K562 (cell line): Measurements from ENCODE around the gene PLAAT5. TPM values are rescaled to one million over a fixed set of nuclear protein-coding genes. Genes with fewer than 3 reads are reported as not detected.

ENCODE experiments used
- DMBX1 ChIP-seq: fragments of 250-450 bp; sonication (Bioruptor Pico); IDR thresholded peaks from 2 replicates; pipeline ENCODE4 v1.8.0; 2022; ENCODE audit warnings: inconsistent platforms, mild to moderate bottlenecking, moderate library complexity, borderline replicate concordance
- ELF1 ChIP-seq: fragments of 200-800 bp; sonication (Bioruptor generic); IDR thresholded peaks from 2 replicates; pipeline ENCODE4 v1.6.1; 2016; ENCODE audit warnings: missing genetic modification characterization, missing compliant biosample characterization
- HDGF ChIP-seq: fragments of 450-650 bp; IDR thresholded peaks from 2 replicates; pipeline ENCODE4 v1.6.1; 2016
- MECOM ChIP-seq: fragments of 250-450 bp; sonication (Bioruptor Pico); IDR thresholded peaks from 2 replicates; pipeline ENCODE4 v1.8.0; 2022; ENCODE audit warnings: inconsistent platforms
- NFYB ChIP-seq: IDR thresholded peaks from 2 replicates; pipeline ENCODE4 v1.6.1; 2011; ENCODE audit warnings: mild to moderate bottlenecking, moderate library complexity; ENCODE audit not compliant: insufficient read length; ENCODE audit errors: extremely low read depth
- POLR2B ChIP-seq: fragments of 450-650 bp; IDR thresholded peaks from 2 replicates; pipeline ENCODE4 v1.6.1; 2018; ENCODE audit warnings: low read depth; ENCODE audit not compliant: partially characterized antibody
- RERE ChIP-seq: sonication (generic); formaldehyde crosslinking; IDR thresholded peaks from 2 replicates; pipeline ENCODE4 v1.8.0; 2023; ENCODE audit warnings: missing genetic modification reagents, mild to moderate bottlenecking, borderline replicate concordance
- RFX5 ChIP-seq: IDR thresholded peaks from 2 replicates; pipeline ENCODE4 v1.6.1; 2011; ENCODE audit warnings: low read depth, mild to moderate bottlenecking, improper control_type of control experiment, low read length
- ZFPM2 ChIP-seq: fragments of 250-450 bp; sonication (Bioruptor Pico); IDR thresholded peaks from 2 replicates; pipeline ENCODE4 v1.5.1; 2022; ENCODE audit warnings: mild to moderate bottlenecking
- ZNF274 ChIP-seq: IDR thresholded peaks from 2 replicates; pipeline ENCODE4 v1.6.1; 2011; ENCODE audit warnings: low read depth, mild to moderate bottlenecking, low read length, moderate library complexity, borderline replicate concordance
- ZNF354B ChIP-seq: fragments of 250-450 bp; sonication (Bioruptor Pico); IDR thresholded peaks from 2 replicates; pipeline ENCODE4 v1.4.0; 2020
- ZNF75A ChIP-seq: fragments of 450-650 bp; formaldehyde crosslinking; IDR thresholded peaks from 2 replicates; pipeline ENCODE4 v1.4.0; 2020; ENCODE audit warnings: mild to moderate bottlenecking
- ZNF764 ChIP-seq: fragments of 250-450 bp; sonication (Bioruptor Pico); IDR thresholded peaks from 2 replicates; pipeline ENCODE4 v1.4.0; 2020; ENCODE audit warnings: low read depth, mild to moderate bottlenecking, moderate library complexity
- ZNF79 ChIP-seq: fragments of 250-450 bp; sonication (Bioruptor Pico); IDR thresholded peaks from 2 replicates; pipeline ENCODE4 v1.4.0; 2020; ENCODE audit warnings: low read depth, mild to moderate bottlenecking, moderate library complexity
- polyA plus RNA-seq, 8 experiments: library from polyadenylated mRNA; depleted of rRNA in 4 of 8; stranded (reverse) in 5 of 8; unstranded in 3 of 8; fragments of >200 nt; fragmentation: Nextera tagmentation in 2 of 8; fragmentation: Illumina TruSeq in 1 of 8; extraction: Ambion mirVana in 2 of 8; extraction: Trizol in 1 of 8; gene quantifications; 2 replicates each; pipeline versions ENCODE4 v1.2.1 to v1.2.3, GENCODE V29; 2011 to 2014; ENCODE audit warnings: inconsistent platforms in 1 of 8, missing spikeins in 1 of 8
- total RNA-seq, 7 experiments: library from RNA; depleted of rRNA in 6 of 7; stranded (reverse); fragments of >200 nt in 6 of 7; fragmentation: Illumina TruSeq in 2 of 7; extraction: Trizol in 2 of 7; gene quantifications; 2 replicates each; pipeline versions ENCODE4 v1.2.1 to v1.2.3, GENCODE V29; 2011 to 2021; ENCODE audit warnings: low replicate concordance in 1 of 7
- TF ChIP-seq, protein P1 (sequence below): fragments of 450-650 bp; IDR thresholded peaks from 2 replicates; pipeline ENCODE4 v1.6.1; 2016; ENCODE audit warnings: low read depth

PLAAT5 gene
- total and polyA plus RNA-seq, 9 of the 15 experiments (the other 6 are each of a cell fraction or from before 2014, with no cell fraction given) = not detected

- TF ChIP-seq ELF1 (tag) = no peak
- TF ChIP-seq NFYB = no peak
- TF ChIP-seq ZNF75A (CRISPR knock-in tag) = peak; percentile 87
- TF ChIP-seq ZNF274 = no peak
- peak; percentile 97 for TF ChIP-seq MECOM
- no peak for TF ChIP-seq POLR2B
- TF ChIP-seq ZFPM2 (CRISPR knock-in tag) = no peak; the same call in 1 of the 2 replicates
- peak; percentile 97 for TF ChIP-seq ZNF79 (CRISPR knock-in tag)
- TF ChIP-seq, protein P1, sequence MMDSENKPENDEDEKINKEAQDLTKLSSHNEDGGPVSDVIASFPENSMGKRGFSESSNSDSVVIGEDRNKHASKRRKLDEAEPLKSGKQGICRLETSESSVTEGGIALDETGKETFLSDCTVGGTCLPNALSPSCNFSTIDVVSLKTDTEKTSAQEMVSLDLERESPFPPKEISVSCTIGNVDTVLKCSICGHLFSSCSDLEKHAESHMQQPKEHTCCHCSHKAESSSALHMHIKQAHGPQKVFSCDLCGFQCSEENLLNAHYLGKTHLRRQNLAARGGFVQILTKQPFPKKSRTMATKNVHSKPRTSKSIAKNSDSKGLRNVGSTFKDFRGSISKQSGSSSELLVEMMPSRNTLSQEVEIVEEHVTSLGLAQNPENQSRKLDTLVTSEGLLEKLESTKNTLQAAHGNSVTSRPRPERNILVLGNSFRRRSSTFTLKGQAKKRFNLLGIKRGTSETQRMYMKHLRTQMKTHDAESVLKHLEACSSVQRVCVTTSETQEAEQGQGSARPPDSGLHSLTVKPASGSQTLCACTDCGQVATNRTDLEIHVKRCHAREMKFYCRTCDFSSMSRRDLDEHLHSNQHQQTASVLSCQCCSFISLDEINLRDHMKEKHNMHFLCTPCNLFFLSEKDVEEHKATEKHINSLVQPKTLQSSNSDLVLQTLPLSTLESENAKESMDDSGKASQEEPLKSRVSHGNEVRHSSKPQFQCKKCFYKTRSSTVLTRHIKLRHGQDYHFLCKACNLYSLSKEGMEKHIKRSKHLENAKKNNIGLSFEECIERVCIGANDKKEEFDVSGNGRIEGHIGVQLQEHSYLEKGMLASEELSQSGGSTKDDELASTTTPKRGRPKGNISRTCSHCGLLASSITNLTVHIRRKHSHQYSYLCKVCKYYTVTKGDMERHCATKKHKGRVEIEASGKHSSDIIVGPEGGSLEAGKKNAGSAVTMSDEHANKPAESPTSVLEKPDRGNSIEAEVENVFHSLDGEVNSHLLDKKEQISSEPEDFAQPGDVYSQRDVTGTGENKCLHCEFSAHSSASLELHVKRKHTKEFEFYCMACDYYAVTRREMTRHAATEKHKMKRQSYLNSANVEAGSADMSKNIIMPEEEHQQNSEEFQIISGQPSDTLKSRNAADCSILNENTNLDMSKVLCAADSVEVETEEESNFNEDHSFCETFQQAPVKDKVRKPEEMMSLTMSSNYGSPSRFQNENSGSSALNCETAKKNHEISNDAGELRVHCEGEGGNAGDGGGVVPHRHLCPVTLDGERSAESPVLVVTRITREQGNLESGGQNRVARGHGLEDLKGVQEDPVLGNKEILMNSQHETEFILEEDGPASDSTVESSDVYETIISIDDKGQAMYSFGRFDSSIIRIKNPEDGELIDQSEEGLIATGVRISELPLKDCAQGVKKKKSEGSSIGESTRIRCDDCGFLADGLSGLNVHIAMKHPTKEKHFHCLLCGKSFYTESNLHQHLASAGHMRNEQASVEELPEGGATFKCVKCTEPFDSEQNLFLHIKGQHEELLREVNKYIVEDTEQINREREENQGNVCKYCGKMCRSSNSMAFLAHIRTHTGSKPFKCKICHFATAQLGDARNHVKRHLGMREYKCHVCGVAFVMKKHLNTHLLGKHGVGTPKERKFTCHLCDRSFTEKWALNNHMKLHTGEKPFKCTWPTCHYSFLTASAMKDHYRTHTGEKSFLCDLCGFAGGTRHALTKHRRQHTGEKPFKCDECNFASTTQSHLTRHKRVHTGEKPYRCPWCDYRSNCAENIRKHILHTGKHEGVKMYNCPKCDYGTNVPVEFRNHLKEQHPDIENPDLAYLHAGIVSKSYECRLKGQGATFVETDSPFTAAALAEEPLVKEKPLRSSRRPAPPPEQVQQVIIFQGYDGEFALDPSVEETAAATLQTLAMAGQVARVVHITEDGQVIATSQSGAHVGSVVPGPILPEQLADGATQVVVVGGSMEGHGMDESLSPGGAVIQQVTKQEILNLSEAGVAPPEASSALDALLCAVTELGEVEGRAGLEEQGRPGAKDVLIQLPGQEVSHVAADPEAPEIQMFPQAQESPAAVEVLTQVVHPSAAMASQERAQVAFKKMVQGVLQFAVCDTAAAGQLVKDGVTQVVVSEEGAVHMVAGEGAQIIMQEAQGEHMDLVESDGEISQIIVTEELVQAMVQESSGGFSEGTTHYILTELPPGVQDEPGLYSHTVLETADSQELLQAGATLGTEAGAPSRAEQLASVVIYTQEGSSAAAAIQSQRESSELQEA = no peak
- no peak for TF ChIP-seq ZNF764
- TF ChIP-seq DMBX1 = peak; percentile 100
- TF ChIP-seq HDGF = no peak
- no peak for TF ChIP-seq RFX5
- TF ChIP-seq RERE (CRISPR knock-in tag) = no peak
- TF ChIP-seq ZNF354B (CRISPR knock-in tag) = peak; percentile 93
These were observed 44.0 kb upstream of the PLAAT5 start (continued) for GRCh38 chr11:63534895-63535461.
